Kidney glomerular epithelial cell (primary cell): ENCODE data around the gene SNPH.
"Not testable (repeated sequence)": the region's sequence is repeated elsewhere in the genome, so short reads cannot be mapped to it uniquely, and the experiment has no call there.

Experiments used
- DNase-seq: peaks from one replicate; lab custom pipeline; 2025; lab: John Stamatoyannopoulos, UW

Gene SNPH, protein sequence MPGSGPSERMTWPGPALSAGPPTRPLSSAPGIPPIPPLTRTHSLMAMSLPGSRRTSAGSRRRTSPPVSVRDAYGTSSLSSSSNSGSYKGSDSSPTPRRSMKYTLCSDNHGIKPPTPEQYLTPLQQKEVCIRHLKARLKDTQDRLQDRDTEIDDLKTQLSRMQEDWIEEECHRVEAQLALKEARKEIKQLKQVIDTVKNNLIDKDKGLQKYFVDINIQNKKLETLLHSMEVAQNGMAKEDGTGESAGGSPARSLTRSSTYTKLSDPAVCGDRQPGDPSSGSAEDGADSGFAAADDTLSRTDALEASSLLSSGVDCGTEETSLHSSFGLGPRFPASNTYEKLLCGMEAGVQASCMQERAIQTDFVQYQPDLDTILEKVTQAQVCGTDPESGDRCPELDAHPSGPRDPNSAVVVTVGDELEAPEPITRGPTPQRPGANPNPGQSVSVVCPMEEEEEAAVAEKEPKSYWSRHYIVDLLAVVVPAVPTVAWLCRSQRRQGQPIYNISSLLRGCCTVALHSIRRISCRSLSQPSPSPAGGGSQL

DNA sequence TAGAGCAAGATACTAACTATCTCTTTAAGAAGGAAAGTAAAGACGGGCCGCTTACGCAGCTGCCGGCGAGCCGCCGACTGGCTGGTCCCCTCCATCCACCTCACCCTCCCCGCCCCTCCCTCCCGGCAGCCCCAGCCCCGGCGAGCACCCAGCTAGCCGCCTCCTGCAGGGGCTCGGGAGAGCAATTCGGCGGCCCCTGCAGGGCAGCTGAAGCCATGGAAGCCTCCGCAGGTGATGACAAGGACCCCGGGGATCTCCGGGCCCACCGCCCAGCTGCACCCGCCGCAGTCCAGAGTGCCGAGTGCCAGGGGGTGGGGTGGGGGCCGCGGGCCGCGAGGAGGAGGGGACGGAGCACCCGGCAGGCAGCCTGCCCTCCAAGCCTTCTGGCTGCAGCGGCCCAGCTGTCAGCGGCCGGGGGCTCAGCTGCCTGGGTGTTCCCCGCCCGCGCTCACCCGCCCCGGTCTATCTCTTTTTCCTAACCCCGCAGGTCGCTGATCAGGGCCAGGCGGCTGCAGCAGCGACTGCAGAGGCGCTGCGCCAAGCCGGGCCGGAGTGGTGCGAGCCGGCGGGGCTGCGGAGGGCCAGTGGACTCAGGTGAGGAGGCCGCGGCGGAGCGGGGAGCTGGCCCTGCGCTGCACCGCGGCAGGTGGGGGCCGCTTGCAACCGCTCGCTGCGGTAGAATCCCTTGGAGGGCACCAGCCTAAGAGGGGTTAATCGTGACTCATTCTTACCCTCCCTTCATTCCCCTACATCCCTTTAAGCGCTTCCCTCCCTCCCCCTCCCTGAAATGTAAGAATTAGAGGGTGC is at the start of gene SNPH:
SNPH (plus strand) TSS at position 128 of the 807 bp plus-strand sequence. CDS start 29,946 bp downstream, outside the sequence.
- DNase-seq, result peak; percentile 65

DNA sequence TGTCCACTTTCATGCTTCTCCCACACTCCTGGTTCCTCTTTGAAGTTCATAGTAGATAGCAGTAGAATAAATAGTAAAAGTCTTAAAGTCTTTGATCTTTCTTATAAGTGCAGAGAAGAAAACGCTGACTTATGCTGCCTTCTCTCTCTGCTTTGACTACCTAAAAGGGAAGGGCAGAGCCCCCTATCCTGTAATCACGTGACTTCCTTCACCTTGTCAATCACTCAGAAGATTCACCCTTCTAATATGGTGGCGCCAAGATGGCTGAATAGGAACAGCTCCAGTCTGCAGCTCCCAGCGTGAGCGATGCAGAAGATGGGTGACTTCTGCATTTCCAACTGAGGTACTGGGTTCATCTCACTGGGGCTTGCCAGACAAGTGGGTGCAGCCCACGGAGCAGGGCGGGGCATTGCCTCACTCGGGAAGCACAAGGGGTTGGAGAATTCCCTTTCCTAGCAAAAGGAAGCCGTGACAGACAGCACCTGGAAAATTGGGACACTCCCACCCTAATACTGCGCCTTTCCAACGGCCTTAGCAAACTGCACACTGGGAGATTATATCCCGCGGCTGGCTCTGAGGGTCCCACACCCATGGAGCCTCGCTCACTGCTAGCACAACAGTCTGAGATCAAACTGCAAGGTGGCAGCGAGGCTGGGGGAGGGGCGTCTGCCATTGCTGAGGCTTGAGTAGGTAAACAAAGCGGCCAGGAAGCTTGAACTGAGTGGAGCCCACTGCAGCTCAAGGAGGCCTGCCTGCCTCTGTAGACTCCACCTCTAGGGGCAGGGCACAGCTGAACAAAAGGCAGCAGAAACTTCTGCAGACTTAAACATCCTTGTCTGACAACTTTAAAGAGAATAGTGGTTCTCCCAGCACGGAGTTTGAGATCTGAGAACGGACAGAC is 49.3 kb upstream of the SNPH start:
- not testable (repeated sequence) for DNase-seq

DNA sequence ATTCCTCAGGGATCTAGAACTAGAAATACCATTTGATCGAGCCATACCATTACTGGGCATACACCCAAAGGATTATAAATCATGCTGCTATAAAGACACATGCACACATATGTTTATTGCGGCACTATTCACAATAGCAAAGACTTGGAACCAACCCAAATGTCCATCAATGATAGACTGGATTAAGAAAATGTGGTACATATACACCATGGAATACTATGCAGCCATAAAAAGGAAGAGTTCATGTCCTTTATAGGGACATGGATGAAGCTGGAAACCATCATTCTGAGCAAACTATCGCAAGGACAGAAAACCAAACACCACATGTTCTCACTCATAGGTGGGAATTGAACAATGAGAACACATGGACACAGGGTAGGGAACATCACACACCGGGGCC is 43.3 kb upstream of the SNPH start:
- not testable (repeated sequence) for DNase-seq

DNA sequence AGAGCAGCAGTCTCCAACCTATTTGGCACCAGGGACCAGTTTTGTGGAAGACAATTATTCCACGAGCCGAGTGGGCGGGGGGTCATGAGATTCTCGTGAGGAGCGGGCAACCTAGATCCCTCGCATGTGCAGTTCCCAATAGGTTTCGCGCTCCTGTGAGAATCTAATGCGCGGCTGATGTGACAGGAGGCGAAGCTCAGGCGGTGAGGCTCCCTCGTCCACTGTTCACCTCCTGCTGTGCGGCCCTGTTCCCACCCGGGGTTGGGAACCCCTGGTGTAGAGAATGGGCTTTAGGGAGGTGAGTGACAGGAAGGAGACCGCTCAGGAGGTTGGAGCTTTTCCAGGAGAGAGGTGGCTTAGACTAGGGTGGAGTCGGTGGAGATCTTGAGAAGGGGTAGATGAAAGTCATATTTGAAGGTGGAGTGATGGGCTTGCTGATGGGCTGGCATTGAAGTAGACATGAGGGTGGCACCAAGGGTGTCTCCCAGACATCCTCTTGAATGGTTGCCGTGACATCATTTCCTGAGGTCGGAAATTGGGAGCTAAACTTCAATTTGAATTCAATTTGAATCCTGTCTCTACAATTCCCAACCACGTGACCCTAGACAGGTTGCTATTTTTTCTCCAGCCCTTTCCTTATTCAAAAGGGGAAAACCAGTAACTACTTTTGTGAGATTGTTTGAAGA is 41.7 kb upstream of the SNPH start:
- no peak for DNase-seq

DNA sequence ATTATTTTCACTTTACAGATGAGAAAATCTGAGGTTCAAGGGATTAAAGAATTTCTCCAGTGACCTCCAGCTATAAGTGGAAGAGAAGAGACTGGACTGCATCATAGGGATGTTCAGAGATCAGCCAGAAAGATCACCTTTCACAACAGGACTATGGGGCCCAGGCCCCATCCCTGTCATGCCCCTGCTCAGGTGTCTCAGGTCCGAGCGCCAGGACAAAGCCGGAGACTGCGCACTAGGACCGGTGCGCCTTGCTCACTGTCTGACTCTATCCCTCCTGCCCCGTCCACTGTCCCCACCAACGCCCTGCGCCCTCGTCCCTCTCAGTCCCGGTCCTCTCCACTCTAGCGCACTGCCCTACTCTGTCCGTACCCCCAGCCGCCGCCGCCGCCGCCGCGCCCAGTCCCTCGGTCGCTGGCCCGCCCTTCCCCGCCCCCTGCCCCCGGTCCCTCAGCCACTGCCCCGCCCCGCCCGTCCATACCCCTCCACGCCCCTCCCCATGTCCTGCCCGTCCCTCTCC is 40.8 kb upstream of the SNPH start:
- DNase-seq, result no peak

DNA sequence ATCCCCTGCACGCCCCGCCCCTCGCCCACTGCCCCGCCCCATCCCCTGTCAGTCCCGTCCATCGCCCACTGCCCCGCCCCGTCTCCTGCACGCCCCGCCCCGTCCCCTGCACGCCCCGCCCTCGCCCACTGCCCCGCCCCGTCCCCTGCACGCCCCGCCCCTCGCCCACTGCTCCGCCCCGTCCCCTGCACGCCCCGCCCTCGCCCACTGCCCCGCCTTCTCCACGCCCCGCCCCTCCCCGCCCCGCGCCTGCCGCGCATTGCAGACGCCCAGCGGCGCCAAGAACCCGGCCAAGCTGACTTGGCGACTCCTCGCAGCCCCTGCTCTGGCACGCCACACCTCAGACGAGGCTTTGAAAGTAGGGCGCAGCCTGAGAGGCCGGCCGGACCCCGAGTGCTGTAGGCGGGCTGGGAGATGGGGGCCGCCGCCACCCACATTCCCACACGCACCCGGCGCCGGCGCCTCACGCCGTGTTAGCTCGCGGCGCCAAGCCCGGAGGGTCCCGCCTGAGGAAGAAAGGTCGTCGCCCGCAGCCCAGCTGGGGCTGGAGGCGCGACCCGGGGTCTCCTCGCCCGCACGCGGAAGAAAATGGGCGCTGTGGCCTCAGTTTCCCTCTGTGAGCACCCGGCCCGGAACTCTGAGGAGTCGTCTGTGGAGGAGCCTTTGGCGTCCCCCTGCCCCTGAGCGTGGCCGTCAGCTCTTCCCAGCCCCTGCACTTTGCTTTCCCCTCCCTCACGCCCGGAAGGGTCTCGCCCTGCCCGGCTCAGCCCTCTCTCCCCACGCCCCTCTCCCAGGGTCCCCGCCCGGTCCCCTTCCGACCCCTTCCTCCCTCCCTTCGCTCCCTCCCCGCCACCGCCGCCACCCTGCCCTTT is 40.1 kb upstream of the SNPH start, which contains the start of gene RAD21L1:
RAD21L1 (plus strand) TSS at position 262 of the 872 bp plus-strand sequence. CDS start 2,410 bp downstream, outside the sequence.
- DNase-seq, result peak; percentile 36

DNA sequence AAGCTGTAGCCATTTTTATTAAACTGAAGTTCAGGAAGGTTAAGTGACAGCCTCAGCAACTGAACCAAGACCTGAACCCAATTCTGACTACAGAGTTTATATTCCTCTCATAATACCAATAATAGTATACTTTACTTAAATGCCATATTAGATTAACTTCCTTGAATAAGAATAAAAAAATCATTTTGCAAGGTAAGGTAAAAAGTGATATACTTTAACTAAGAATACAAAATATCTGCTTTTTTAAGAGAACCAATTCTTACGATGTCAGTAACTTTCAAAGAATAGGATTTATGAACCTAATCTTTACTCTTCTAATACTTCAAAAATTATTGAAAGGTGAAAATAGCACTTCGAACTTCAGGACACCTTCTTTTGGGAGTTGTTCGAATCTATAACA is 36.6 kb upstream of the SNPH start:
- no peak for DNase-seq

DNA sequence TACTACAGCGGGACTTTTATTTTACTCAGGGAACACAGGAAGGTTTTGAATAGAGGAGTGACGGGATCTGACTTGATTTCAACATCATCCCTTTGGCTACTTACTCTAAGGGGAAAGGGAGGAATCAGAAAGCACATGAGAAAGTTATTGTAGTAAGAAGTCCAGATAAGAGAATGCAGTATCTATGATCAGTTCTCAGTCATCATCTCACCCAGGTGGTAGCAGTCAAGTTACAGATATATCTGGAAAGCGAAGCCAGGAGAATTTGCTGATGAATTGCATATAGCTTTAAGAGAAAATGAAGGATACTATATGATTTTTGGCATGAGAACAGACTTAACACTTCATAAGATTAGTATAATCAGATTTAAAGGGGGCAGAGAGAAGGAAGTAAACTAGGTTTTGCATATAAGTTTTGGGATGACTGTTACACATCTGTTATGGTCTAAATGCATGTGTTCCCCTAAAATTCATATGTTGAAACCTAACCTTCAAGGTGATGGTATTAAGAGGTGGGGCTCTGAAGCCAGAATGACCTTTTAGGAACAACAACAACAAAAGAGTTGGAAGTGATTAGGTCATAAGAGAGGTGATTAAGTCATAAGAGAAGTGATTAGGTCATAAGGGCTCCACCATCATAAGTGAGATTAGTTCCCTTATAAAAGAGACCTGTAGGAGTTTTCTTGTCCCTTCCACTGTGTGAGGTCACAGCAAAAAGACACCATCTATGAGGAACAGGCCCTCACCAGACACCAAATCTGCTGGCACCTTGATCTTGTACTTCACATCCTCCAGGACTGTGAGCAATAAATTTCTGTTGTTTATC is 33.6 kb upstream of the SNPH start:
- DNase-seq, result no peak

DNA sequence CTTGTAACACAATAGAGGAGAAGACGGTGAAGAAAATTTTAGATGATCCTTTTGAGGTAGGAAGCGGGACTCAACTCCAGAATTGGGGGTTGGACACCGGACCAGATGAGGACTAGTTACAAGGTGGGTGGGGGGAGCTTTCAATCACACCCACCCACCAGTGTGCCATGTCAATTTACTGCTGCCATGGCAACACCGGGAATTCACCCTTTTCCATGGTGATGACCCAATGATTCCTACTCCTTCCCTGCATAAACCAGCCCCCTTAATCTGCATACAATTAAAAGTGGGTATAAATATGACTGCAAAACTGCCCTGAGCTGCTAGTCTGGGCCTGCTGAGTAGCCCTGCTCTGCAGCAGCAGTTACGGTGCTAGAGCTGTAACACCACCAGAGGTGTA is 25.5 kb upstream of the SNPH start:
- DNase-seq, result no peak

DNA sequence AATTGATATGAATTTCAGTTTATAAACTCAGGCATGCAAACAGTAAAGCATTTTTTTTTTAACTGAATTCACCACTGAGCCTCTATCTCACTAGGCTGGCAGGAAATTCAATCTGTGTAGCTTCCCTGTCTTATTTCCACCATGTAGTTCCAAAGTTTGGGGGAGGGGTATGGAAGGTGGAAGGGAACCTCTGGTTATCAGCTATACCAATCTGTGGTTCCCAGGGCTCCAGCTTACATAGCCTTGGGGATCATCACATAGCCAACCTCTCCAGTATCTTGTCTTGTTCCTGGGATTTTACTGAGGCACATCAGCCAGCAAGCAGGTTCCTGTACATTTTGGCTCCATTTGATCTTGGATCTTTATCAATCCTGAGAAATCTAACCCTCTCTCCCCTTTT is 24.6 kb upstream of the SNPH start:
- DNase-seq, result no peak

DNA sequence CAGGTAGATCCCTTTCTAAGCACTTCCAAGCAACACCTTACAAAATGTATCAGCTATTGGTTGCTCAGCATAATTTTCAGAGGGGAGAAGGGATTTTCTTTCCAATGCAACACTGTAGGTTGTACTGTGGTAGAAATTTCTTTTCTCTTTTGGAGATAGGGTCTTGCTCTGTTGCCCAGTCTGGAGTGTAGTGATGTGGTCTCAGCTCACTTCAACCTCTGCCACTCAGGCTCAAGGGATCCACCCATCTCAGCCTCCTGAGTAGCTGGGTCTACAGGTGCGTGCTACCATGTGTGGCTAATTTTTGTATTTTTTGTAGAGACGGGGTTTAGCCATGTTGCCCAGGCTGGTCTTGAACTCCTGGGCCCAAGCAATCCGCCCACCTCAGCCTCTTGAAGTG is 24.0 kb upstream of the SNPH start:
- no peak for DNase-seq

DNA sequence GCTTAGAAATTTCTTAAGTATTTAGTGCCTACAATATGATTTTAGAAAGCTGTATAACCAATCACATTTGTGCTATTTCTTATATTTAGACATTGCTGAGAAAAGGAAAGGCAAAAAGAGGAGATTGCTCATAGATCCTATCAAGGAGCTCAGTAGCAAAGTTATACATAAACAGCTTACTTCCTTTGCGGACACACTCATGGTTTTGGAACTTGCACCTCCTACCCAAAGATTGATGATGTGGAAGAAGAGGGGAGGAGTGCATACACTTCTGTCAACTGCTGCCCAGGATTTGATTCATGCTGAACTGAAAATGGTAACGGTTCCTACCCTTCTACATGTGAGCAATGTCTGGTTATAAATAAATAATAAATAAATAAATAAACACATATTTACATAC is 23.6 kb upstream of the SNPH start:
- DNase-seq, result peak; percentile 94

DNA sequence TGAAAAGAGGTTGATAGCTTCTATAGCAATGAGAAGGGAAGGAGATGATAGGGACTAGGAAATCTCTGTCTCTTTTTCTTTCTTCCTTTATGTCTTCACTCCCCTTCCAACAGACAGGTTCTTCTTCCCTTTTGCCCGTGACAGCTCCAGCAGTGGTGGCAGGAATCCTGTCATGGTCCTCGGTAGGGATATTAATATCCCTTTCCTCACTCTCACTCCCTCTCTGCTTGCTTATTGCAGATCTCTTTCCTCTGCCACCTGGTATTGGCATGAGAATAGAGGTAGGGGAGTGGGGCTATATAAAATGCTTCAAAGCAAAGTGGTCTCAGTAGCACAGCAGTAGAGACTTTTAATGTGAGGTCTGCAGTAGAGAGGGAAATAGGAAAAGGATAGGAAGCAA is 20.5 kb upstream of the SNPH start:
- no peak for DNase-seq

DNA sequence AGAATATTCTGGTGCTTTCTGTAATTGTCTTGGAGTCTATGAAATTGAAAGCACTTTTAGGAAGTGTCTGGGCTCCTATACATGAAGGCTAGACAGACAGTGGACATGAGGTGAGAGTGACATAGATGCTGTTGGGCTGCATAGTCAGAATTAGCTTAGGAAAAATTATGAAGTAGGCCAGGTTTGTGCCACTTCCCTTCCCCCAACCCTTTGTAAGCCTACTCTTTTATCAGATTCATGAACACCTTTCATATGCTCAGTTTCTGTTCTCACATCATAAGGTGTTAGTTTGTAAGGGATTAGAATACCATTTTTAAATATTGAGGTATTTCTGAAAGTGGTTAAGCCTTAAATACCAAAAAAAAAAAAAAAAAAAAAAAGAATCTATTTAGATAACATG is 18.4 kb upstream of the SNPH start:
- DNase-seq, result no peak

DNA sequence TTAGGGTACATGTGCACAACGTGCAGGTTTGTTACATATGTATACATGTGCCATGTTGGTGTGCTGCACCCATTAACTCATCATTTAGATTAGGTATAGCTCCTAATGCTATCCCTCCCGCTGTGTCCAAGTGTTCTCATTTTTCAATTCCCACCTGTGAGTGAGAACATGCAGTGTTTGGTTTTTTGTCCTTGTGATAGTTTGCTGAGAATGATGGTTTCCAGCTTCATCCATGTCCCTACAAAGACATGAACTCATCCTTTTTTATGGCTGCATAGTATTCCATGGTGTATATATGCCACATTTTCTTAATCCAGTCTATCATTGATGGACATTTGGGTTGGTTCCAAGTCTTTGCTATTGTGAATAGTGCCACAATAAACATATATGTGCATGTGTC is 15.8 kb upstream of the SNPH start:
- DNase-seq, result not testable (repeated sequence)

DNA sequence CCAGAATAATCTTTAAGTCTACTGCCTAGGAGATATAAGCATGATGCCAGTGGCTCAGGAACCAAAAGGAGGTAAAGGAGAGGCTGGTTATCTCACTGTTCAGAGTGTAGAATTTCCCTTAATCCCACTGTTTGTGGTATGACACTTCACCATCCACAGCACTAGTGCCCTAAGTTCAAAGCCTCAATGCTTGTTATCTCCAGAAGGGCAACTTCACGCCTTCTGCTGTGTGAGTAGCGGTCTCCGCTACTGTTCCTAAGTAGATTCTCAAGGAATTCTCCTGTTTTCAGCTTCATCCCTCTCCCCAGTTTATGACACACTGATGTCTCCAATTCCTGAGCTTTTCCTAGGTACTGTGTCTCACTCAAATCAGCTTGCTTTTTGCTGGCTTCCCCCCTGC is 13.7 kb upstream of the SNPH start:
- DNase-seq, result no peak

DNA sequence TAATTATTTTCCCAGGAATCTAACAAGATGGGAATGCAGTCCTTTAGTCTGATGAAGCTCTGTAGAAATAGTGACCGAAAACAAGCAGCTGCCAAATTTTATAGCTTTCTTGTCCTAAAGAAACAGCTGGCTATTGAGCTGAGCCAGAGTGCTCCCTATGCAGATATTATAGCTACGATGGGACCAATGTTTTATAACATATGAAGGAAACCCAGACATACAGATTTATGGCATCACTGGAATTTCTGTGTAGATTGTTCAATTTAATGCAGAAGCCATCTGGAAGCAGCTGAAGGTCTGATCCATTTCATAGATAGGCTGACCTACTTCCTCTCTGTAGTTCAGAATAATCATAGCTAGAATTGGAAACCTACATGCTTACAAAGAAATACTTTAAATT is 11.8 kb upstream of the SNPH start:
- no peak for DNase-seq

DNA sequence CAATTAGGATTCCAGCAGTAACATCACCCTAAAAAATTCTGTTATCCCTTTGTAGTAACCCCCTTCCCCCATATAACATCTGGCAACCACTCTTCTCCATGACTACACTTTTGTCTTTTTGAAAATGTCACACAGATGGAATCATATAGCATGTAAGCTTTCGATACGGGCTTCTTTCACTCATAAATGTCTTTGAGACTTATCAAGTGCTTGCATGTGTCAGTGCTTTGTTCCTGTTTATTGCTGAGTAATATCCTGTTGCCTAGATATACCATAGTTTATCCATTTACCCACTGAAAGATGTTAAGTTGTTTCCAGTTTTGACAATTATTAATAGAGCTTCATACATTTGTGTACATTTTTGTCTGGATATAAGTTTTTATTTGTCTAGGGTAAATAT is 10.4 kb upstream of the SNPH start:
- no peak for DNase-seq

DNA sequence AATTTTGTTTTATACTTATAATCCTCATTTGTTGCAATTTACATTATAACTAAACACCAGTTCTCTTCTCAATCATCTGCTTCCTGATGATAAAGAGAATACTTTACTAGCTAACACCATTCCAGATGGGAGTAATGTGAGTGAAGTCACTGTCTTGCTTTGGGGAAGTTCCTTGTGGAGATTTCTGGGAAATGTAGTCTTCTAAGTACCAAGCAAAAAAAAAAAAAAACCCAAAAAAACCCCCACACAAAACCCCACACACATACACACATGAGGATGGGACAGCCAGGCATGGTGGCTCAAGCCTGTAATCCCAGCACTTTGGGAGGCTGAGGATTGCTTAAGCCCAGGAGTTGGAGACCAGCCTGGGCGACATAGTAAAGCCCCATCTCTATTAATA is 2.2 kb upstream of the SNPH start:
- no peak for DNase-seq
